Activated naive CD4-positive, alpha-beta T cell treated with anti-CD3 and anti-CD28 coated beads, Interleukin-2, amount 50 U/mL, for 16 hours (primary cell): Measurements from ENCODE around the gene ZC3H7B.
A peak's percentile ranks its signal among the peaks of the same experiment; 100 is the strongest.
"Not testable (repeated sequence)": the region's sequence is repeated elsewhere in the genome, so short reads cannot be mapped to it uniquely, and the experiment has no call there.

Experiments
- DNase-seq: peaks from one replicate; pipeline ENCODE4 v3.0.0-alpha.2; 2020

The ZC3H7B gene

DNA sequence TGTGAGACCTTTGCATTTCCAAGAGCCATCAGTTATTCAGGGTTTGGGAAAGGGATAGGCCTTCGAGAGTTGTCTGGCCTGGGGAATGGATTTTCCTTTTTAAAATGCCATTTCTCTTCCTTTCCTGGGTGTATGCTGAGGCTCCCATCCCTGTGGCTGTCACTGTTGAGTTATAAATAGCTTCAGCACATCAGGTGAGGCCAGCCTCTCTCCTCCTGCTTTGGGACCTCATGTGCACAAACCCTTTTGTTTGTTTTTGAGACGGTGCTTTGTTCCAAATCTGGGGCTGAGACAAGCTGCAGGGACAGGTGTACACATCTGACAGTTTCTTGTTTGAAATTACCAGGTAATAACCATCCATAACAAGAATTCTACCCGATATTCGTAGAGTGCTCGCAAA lies 81.8 kb downstream of the ZC3H7B start:
- no peak for DNase-seq

DNA sequence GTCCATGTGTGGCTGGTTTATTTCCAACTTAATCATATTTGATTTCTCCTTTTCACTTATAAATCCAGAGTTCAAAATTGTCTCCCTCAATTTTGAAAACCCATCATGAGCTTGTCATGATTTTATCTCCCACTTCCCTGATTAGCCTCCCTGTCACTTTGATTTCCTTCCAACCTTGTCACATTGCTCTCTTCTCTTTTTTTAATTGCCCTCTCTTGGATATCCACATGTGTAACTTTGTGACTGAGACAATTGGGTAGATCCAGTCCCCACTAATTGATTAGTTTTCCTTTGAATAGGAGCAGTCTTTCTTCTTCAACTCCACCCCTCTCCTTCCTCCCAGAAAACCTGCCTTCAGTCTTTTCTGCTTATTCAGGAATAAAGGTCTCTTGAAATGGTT lies 82.8 kb downstream of the ZC3H7B start:
- no peak for DNase-seq

DNA sequence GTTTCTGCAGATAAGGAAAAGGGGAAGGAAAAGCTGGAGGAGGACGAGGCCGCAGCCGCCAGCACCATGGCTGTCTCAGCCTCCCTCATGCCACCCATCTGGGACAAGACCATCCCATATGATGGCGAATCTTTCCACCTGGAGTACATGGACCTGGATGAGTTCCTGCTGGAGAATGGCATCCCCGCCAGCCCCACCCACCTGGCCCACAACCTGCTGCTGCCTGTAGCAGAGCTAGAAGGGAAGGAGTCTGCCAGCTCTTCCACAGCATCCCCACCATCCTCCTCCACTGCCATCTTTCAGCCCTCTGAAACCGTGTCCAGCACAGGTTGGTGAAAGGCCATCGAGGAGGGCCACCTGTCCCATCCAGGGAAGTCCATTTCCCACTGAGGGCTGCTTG lies 86.0 kb downstream of the ZC3H7B start:
- DNase-seq, result no peak

DNA sequence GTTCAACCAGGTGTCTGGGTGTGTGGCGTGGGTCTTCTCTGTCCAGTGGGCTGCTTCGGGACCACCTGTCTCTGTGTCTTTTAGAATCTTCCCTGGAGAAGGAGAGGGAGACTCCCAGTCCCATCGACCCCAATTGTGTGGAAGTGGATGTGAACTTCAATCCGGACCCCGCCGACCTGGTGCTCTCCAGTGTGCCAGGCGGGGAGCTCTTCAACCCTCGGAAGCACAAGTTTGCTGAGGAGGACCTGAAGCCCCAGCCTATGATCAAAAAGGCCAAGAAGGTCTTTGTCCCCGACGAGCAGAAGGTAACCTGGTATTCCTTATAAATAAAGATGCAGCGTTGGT lies 92.7 kb downstream of the ZC3H7B start:
- no peak for DNase-seq

DNA sequence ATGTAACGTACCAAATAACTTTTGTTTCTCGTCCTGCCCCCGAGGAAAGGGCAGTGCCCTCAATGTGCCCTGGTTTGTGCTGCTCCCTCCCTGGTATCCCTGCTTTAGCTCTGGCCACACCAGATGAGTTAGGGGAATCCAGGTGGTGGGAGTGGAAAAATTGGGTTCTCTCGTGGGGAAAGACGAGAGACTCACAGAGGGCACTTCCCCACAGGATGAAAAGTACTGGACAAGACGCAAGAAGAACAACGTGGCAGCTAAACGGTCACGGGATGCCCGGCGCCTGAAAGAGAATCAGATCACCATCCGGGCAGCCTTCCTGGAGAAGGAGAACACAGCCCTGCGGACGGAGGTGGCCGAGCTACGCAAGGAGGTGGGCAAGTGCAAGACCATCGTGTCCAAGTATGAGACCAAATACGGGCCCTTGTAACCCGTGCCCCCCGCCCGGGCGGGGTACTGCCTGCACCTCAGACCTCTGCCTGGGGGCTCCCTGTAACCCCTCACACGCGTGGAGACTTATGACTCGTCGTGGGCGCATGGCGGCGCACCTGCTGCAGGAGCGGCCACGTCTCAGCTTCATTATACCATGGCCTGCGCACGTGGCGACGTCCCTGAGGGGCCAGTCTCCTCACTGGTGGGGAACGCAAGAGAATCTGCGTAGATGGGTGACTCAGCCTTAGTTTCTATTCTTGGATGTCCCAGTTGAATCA lies 94.4 kb downstream of the ZC3H7B start:
- DNase-seq, result no peak

DNA sequence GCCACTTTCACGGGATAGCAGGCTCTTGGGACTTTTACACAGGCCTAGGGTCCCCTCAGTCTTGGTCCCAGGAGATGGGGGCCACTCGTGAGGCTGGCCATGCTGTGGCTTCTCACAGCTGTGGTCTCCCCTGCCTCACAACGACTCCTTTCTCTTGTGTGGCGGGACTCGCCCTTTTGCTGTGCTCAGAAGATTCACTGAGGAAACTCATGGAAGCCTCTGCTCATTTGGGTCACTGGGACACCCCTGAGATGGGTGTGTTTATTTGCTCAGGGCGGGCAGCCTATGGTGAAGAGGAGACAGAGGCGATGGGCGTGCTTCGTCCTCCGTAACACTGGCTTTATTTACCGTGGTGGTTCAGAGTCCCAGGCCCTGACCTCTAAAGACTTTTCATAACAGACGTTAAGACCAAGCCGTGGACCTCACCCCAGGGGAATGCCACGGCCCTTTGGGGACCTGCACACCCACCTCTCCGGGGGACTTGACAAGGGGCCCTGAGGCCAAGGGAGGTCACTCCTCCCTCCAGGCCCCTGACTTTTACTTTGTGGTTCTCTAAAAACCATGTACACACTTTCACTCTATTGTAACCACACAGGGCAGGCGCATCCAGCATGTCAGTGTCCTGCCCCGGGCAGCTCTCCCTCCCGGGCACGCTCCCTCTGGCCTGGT lies 96.0 kb downstream of the ZC3H7B start:
- DNase-seq, result no peak

DNA sequence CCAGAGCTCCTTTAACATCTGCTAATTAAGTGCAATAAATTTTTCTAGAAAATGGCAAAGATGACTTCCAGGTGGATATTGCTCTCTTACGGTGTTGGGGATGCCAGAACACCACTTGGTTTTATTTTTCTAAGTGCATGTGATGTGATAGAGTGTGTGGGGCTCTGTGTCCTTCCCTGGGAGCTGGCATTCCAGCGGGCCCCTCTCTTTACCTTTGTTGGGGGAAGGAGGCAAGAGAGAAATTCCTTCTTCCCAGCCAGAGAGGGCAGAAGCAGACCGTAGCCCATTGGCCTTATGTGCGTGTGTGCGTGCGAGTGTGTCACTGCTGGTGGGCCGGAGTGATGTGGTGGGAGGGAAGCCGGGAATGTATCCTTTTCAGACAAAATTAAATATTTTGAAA lies 97.6 kb downstream of the ZC3H7B start:
- no peak for DNase-seq

DNA sequence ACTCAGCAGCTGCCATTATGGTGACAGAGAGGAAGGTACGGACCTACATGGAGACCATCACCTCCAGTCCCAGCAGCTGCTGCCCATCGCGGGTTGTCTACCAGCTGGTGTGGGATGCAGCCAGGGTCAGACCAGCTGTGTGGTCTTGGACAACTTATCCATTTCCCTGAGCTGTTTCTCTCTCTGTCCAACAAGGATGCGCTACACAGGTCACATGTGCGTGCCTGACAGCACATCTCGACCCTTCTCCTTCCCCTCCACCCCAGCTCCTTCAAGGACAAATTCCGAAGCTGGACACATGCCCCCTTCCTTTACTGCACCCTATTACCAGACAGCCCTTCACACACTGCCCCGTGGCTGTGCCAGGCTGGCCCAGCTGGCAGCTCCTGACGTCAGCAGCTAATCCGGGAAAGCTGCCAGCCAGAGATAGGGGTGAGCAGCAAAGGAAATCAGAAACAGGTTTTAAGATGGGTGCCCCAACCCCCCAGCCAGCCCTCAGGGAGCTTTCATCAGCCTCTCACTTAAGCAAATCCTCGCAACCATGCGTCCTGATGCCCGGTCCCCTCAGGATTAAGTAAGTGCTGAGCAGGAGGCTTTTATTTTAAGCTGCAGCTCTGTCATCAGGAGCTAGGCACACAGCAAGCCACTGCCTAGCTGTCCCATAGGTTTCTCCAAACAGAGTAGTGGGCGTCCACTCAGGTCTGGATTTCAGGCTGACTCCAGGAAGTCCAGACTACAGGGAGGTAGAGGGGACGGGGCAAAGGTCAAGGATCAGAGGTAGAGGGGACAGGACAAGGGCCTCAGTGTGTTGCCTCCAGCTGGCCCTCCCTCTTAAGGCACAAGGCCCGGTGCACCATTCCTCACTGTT lies 100.7 kb downstream of the ZC3H7B start:
- no peak for DNase-seq

DNA sequence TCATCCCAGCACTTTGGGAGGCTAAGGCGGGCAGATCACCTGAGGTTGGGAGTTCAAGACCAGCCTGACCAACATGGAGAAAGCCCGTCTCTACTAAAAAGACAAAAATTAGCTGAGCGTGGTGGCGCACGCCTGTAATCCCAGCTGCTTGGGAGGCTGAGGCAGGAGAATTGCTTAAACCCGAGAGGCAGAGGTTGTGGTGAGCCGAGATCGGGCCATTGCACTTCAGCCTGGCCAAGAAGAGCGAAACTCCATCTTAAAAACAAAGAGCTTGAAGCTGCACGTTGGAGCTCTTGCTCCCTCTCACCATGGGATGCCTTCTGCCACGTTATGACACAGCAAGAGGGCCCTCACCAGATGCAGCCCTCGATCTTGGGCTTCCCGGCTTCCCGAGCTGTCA lies 101.5 kb downstream of the ZC3H7B start:
- DNase-seq, result not testable (repeated sequence)

DNA sequence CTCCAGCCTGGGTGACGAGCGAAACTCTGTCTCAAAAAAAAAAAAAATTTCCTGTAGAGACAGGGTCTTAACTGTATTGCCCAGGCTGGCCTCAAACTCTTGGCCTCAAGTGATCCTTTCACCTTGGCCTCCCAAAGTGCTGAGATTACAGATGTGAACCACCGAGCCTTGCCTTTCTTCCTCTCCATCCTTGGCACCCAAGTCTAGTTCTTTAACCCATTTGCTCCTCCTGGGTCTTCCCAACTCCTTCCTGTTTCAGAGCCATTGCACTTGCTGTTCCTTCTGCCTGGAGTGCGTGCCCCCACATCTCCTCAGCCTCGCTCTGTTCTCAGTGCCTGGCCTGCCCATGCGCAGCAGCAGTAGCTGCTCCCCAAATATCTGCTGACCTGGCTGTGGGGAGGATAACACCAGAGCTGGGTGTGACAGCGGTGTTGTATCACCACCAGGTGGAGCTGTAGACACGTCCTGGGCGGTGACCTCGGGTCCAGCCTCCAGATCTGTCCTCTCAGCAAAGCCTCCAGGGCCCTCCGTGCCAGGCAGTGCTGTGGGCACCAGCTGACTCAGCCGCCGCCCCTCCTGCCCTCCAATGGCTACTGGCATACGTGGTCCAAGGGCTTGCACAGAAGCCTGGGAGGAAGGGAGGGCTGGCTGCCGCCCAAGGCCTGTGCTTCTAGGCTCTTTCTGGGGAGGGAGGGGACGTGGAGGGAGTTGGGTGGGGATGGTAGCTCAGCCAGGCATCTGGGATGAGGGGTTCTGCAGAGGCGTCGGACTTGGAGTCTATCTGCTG lies 102.4 kb downstream of the ZC3H7B start:
- peak; percentile 80 for DNase-seq

DNA sequence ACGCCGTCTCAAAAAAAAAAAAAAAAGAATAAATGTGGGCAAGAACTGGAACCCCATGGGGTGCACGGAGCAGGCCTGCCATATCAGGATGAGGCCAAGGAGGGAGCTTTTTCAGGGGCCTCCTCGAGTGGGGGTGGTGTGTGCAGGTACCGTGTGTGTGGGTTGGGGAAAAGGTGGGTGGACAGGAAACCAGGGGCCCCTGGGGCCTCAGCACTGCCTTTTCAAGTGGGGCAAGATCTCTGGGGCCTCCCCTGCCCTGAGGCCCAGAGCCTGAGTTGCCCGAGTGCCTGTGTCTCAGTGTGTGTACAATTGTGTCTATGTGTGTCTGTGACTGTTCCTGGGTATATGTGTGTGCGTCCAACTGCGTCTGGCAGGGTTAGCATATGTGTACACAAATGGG lies 104.3 kb downstream of the ZC3H7B start:
- DNase-seq, result peak; percentile 23

DNA sequence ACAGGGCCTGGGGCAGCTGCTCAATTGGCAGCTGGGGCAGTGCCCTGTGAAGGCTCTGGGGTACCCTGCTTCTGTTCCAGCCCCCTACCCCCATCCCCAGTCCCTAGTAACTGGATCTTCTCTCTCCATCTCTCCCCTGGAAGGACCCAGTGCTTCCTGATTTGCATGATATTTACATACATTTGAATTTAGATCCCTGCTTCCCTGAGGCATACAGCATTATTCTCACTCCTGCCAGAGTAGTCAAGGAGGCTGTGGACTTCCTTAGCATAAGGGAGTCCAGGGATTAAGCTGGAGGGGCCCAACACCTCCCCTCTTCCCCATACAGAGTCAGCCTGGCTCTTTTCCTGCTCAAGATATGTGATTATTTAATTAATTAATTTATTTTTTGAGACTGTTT lies 105.1 kb downstream of the ZC3H7B start:
- no peak for DNase-seq

DNA sequence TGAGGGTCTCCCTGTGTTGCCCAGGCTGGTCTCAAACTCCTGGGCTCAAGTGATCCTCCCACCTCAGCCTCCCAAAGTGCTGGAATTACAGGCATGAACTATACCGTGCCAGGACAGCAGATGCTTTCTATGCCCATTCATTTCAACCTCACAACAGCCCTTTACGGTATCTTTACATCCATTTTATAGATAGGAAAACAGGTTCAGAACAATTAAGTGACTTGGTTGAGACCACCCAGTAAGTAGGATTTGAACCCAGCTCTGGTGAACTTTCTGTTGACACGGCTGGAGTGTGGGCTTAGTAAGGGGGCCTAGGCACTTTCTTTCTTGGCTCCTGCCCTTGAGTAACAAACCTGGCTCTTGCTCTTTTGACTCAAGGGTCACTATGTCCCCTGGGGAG lies 106.1 kb downstream of the ZC3H7B start:
- DNase-seq, result no peak

DNA sequence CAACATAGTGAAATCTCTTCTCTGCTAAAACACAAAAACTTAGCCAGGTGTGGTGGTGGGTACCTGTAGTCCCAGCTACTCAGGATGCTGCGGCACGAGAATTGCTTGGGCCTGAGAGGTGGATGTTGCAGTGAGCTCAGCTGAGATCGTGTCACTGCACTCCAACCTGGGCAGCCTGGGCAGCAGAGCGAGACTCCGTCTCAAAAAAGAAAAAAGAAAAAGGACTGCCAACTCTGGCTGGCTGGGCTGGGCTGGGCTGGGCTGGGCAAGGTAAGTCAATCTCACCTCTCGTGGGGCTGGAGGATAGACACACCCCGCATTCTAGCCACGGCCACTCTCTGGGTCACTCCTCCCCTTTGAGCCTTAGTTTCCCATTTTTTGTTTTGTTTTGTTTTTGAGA lies 107.3 kb downstream of the ZC3H7B start:
- no peak for DNase-seq
